Caco-2 (cell line): ENCODE results near the gene EDARADD. TPM values are rescaled to one million over a fixed set of nuclear protein-coding genes. Genes with fewer than 3 reads are reported as not detected.

Source experiments
- BruUV-seq: library from RNA; stranded (reverse); fragments of 400-500 nt; replicated peaks from 2 replicates; lab custom pipeline; 2021; lab: Mats Ljungman, UMichigan
- CTCF ChIA-PET: fragments of 300-600 bp; sonication (Branson Sonifier 250); formaldehyde crosslinking; loops from one replicate; lab custom pipeline; 2022; ENCODE audit warnings: antibody characterized with exemption; lab: Charles Lee
- POLR2A ChIA-PET: fragments of 300-600 bp; sonication (Branson Sonifier 250); formaldehyde crosslinking; loops from one replicate; lab custom pipeline; 2022; ENCODE audit warnings: antibody characterized with exemption; lab: Charles Lee
- DNase-seq, 2 experiments: peaks; one replicate each; pipeline versions ENCODE4 v3.0.0 to v3.0.0-alpha.2; 2020 to 2022
- H3K27me3 ChIP-seq: replicated peaks from 2 replicates; pipeline ENCODE4 v1.6.0; 2011; ENCODE audit warnings: low read length; ENCODE audit not compliant: control insufficient read depth, insufficient read depth
- H3K36me3 ChIP-seq: 2 replicates; pipeline ENCODE4 v1.5.1; 2011; ENCODE audit warnings: low read length; ENCODE audit not compliant: control insufficient read depth, insufficient read depth
- H3K4me1 ChIP-seq: fragments of 250-450 bp; sonication (Bioruptor Pico); 2 replicates; pipeline ENCODE4 v1.5.1; 2020; ENCODE audit warnings: mild to moderate bottlenecking
- H3K4me3 ChIP-seq: 2 replicates; pipeline ENCODE4 v1.5.1; 2011; ENCODE audit warnings: low read depth, mild to moderate bottlenecking, control low read depth, low read length
- H3K9me3 ChIP-seq: fragments of 250-450 bp; sonication (Bioruptor Pico); 2 replicates; pipeline ENCODE4 v1.5.1; 2020; ENCODE audit warnings: mild to moderate bottlenecking, moderate library complexity
- H3K27ac Mint-ChIP-seq: one replicate; pipeline ENCODE4 v1.8.0; 2022; ENCODE audit warnings: mixed read lengths; ENCODE audit not compliant: unreplicated experiment
- H3K27me3 Mint-ChIP-seq: one replicate; pipeline ENCODE4 v1.8.0; 2022; ENCODE audit warnings: mixed read lengths; ENCODE audit not compliant: insufficient read depth, unreplicated experiment
- H3K36me3 Mint-ChIP-seq: one replicate; pipeline ENCODE4 v1.8.0; 2022; ENCODE audit warnings: mild to moderate bottlenecking, mixed read lengths; ENCODE audit not compliant: insufficient read depth, unreplicated experiment
- H3K4me1 Mint-ChIP-seq: one replicate; pipeline ENCODE4 v1.8.0; 2022; ENCODE audit warnings: low read depth, mixed read lengths; ENCODE audit not compliant: unreplicated experiment
- H3K4me3 Mint-ChIP-seq: one replicate; pipeline ENCODE4 v1.8.0; 2022; ENCODE audit warnings: mild to moderate bottlenecking, moderate library complexity, mixed read lengths; ENCODE audit not compliant: unreplicated experiment
- H3K9me3 Mint-ChIP-seq: one replicate; pipeline ENCODE4 v1.8.0; 2022; ENCODE audit warnings: mixed read lengths; ENCODE audit not compliant: unreplicated experiment
- CTCF ChIP-seq, 2 experiments: fragments of 200-600 bp in 1 of 2; IDR thresholded peaks; 1 replicate in 1 of 2; 2 replicates in 1 of 2; pipeline versions ENCODE4 v1.5.1 to v1.8.0; 2011 to 2022; ENCODE audit warnings: antibody characterized with exemption in 1 of 2, control low read depth in 1 of 2, inconsistent platforms in 1 of 2, low read depth in 1 of 2, low read length in 1 of 2, mild to moderate bottlenecking in 1 of 2, moderate library complexity in 1 of 2; ENCODE audit not compliant: insufficient read depth in 1 of 2, severe bottlenecking in 1 of 2, unreplicated experiment in 1 of 2
- intact Hi-C: fragments of 100-400 bp; cut with micrococcal nuclease; formaldehyde crosslinking; loops from one replicate; pipeline ENCODE4 v1.10.0; 2022; ENCODE audit not compliant: unreplicated experiment
- total RNA-seq: library from RNA; stranded (reverse); gene quantifications from 2 replicates; pipeline ENCODE4 v1.2.3, GENCODE V29; 2022

Gene EDARADD
- total RNA-seq, 1 experiment from 2014 or later, result 14.4 TPM

DNA sequence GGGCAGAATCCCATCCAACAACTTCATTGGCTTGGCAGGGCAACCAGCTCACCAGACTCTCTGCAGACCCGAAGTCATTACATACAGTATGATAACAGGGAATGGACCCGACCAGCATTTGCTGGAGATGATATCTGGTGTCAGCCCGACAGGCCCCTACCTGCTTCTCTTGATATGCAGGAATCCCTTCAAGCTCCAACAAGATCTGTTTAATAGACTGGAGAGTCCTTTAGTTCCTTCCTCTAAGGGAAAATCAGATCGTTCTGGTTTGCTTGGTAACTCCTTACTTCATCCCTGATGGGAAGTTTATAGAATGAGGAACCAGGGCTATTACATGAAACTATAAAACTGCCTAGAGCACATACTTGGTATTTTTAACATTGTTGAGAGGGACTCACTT lies 61.2 kb downstream of the EDARADD start:
- CTCF ChIA-PET, result no interaction called here
- peaks cover 9% of the 10 kb centered on the region for H3K9me3 Mint-ChIP-seq
- H3K36me3 Mint-ChIP-seq, result peaks cover 4% of the 10 kb centered on the region
- no peak for DNase-seq
- no peak overlapping the region for H3K4me3 Mint-ChIP-seq
- no peak overlapping the region for H3K4me3 ChIP-seq
- H3K4me1 Mint-ChIP-seq, result peaks cover 7% of the 10 kb centered on the region
- TF ChIP-seq CTCF (IDR thresholded peaks at IDR 0.05; ENCODE audit: insufficient read depth in 1 of 2, low read depth in 1 of 2, low read length in 1 of 2, severe bottlenecking in 1 of 2, unreplicated experiment in 1 of 2), result no peak
- H3K27me3 Mint-ChIP-seq, result no peaks in the 10 kb centered on the region
- no TSS peak for BruUV-seq
- intact Hi-C loops, result no loop called here
- no peaks in the 10 kb centered on the region for H3K9me3 ChIP-seq
- no peak overlapping the region for H3K27ac Mint-ChIP-seq
- H3K4me1 ChIP-seq, result no peaks in the 10 kb centered on the region
- H3K27me3 ChIP-seq, result no peaks in the 10 kb centered on the region
- POLR2A ChIA-PET, result no interaction called here
- H3K36me3 ChIP-seq, result no peaks in the 10 kb centered on the region

GRCh38 chr1:236457775-236458174 lies 63.7 kb downstream of the EDARADD start:
- DNase-seq, result no peak
- Mint-ChIP-seq H3K4me1 (no peaks in the 10 kb centered on the region), H3K4me3 (no peak overlapping the region), H3K27ac (no peak overlapping the region), H3K9me3 (no peaks in the 10 kb centered on the region), H3K27me3 (no peaks in the 10 kb centered on the region), H3K36me3 (peaks cover 4% of the 10 kb centered on the region)
- Histone ChIP-seq H3K9me3 (no peaks in the 10 kb centered on the region), H3K27me3 (no peaks in the 10 kb centered on the region), H3K36me3 (no peaks in the 10 kb centered on the region), H3K4me1 (no peaks in the 10 kb centered on the region), H3K4me3 (no peak overlapping the region)
- BruUV-seq, result no TSS peak
- intact Hi-C loops, result no loop called here
- ChIA-PET CTCF (no interaction called here), POLR2A (no interaction called here)
- no peak for TF ChIP-seq CTCF (IDR thresholded peaks at IDR 0.05; ENCODE audit: insufficient read depth in 1 of 2, low read depth in 1 of 2, low read length in 1 of 2, severe bottlenecking in 1 of 2, unreplicated experiment in 1 of 2)

GRCh38 chr1:236458996-236459395 lies 64.9 kb downstream of the EDARADD start:
- no TSS peak for BruUV-seq

More at GRCh38 chr1:236458996-236459395, 64.9 kb downstream of the EDARADD start:
- Histone ChIP-seq H3K4me1 (no peaks in the 10 kb centered on the region), H3K4me3 (no peak overlapping the region), H3K36me3 (no peaks in the 10 kb centered on the region), H3K9me3 (no peaks in the 10 kb centered on the region), H3K27me3 (no peaks in the 10 kb centered on the region)
- H3K4me1 Mint-ChIP-seq, result no peaks in the 10 kb centered on the region
- DNase-seq, result no peak
- H3K27me3 Mint-ChIP-seq, result no peaks in the 10 kb centered on the region
- no peak for TF ChIP-seq CTCF (IDR thresholded peaks at IDR 0.05; ENCODE audit: insufficient read depth in 1 of 2, low read depth in 1 of 2, low read length in 1 of 2, severe bottlenecking in 1 of 2, unreplicated experiment in 1 of 2)
- ChIA-PET POLR2A (interaction anchor here (0.6 kb wide), 1 partner anchor 31 kb away, joined by 3 read pairs; no protein-coding TSS in a partner anchor), CTCF (no interaction called here)
- H3K27ac Mint-ChIP-seq, result no peak overlapping the region
- H3K4me3 Mint-ChIP-seq, result no peak overlapping the region
- peaks cover 4% of the 10 kb centered on the region for H3K36me3 Mint-ChIP-seq
- intact Hi-C loops, result no loop called here
- no peaks in the 10 kb centered on the region for H3K9me3 Mint-ChIP-seq
